A673 (cell line): ENCODE data around the gene STAP1. TPM values are rescaled to one million over a fixed set of nuclear protein-coding genes. Genes with fewer than 3 reads are reported as not detected.
"Not testable (repeated sequence)": the region's sequence is repeated elsewhere in the genome, so short reads cannot be mapped to it uniquely, and the experiment has no call there.

Experiments
- BruUV-seq: library from RNA; stranded (reverse); fragments of 400-500 nt; replicated peaks from 2 replicates; lab custom pipeline; 2021; lab: Mats Ljungman, UMichigan
- CTCF ChIA-PET: fragments of 300-600 bp; sonication (Branson Sonifier 250); formaldehyde crosslinking; loops from one replicate; lab custom pipeline; 2022; ENCODE audit warnings: antibody characterized with exemption; lab: Charles Lee
- POLR2A ChIA-PET: fragments of 300-600 bp; sonication (Branson Sonifier 250); formaldehyde crosslinking; loops from one replicate; lab custom pipeline; 2022; ENCODE audit warnings: antibody characterized with exemption; ENCODE audit not compliant: low non-redundant PET; lab: Charles Lee
- DNase-seq: peaks from one replicate; pipeline ENCODE4 v3.0.0-alpha.2; 2015; ENCODE audit warnings: low spot score
- H3K27ac ChIP-seq: fragments of 200-600 bp; sonication (generic); 2 replicates; pipeline ENCODE4 v1.5.1; 2016; ENCODE audit warnings: mixed run types, low read depth, mild to moderate bottlenecking, mixed read lengths, antibody characterized with exemption, low read length; ENCODE audit not compliant: poor library complexity, severe bottlenecking
- H3K27me3 ChIP-seq: fragments of 200-600 bp; sonication (generic); replicated peaks from 2 replicates; pipeline ENCODE4 v1.6.1; 2017; ENCODE audit warnings: mixed run types, low read depth, mild to moderate bottlenecking, mixed read lengths, antibody characterized with exemption, low read length; ENCODE audit not compliant: insufficient read depth, poor library complexity
- H3K36me3 ChIP-seq: fragments of 200-600 bp; sonication (generic); 2 replicates; pipeline ENCODE4 v1.6.1; 2016; ENCODE audit warnings: mixed run types, mild to moderate bottlenecking, mixed read lengths, antibody characterized with exemption, low read length; ENCODE audit not compliant: insufficient read depth, poor library complexity, severe bottlenecking
- H3K4me1 ChIP-seq: fragments of 200-600 bp; sonication (generic); 2 replicates; pipeline ENCODE4 v1.6.1; 2017; ENCODE audit warnings: mixed run types, mild to moderate bottlenecking, mixed read lengths, antibody characterized with exemption, low read length; ENCODE audit not compliant: insufficient read depth, poor library complexity, severe bottlenecking
- H3K4me3 ChIP-seq: fragments of 200-600 bp; sonication (generic); 2 replicates; pipeline ENCODE4 v1.5.1; 2016; ENCODE audit warnings: low read depth, mixed run types, mild to moderate bottlenecking, mixed read lengths, low read length; ENCODE audit not compliant: poor library complexity, severe bottlenecking
- H3K9me3 ChIP-seq: fragments of 200-600 bp; sonication (generic); 2 replicates; pipeline ENCODE4 v1.6.1; 2016; ENCODE audit warnings: mixed run types, low read depth, mild to moderate bottlenecking, mixed read lengths, antibody characterized with exemption, low read length; ENCODE audit not compliant: poor library complexity, severe bottlenecking
- CTCF ChIP-seq: fragments of 300-800, 200-600 bp; sonication (generic); conservative IDR thresholded peaks from 2 replicates; pipeline ENCODE4 v1.5.1; 2017; ENCODE audit warnings: low read depth, mild to moderate bottlenecking, antibody characterized with exemption, low read length, moderate library complexity, mixed read lengths
- EZH2 ChIP-seq: fragments of 200-600 bp; sonication (generic); IDR thresholded peaks from 2 replicates; pipeline ENCODE4 v1.6.1; 2017; ENCODE audit warnings: borderline replicate concordance, low read depth, mild to moderate bottlenecking, mixed read lengths, antibody characterized with exemption, low read length; ENCODE audit not compliant: poor library complexity, severe bottlenecking
- intact Hi-C: fragments of 100-400 bp; cut with micrococcal nuclease; formaldehyde crosslinking; loops from one replicate; pipeline ENCODE4 v1.10.0; 2022; ENCODE audit not compliant: unreplicated experiment
- total RNA-seq: library from RNA; stranded (reverse); gene quantifications from 2 replicates; pipeline ENCODE4 v1.2.3, GENCODE V29; 2021

Gene STAP1
- total RNA-seq, 1 experiment from 2014 or later, result not detected

GRCh38 chr4:67550451-67550850 is 8.1 kb upstream of the STAP1 start:
- intact Hi-C loops, result loop anchor here (10.0 kb wide), 1 partner anchor 624 kb away; no protein-coding TSS in a partner anchor
- Histone ChIP-seq H3K4me3 (no peak overlapping the region), H3K4me1 (no peaks in the 10 kb centered on the region), H3K27me3 (no peaks in the 10 kb centered on the region), H3K36me3 (no peaks in the 10 kb centered on the region), H3K27ac (no peak overlapping the region), H3K9me3 (no peaks in the 10 kb centered on the region)
- no TSS peak for BruUV-seq
- ChIA-PET POLR2A (no interaction called here), CTCF (no interaction called here)
- no peak for TF ChIP-seq CTCF
- TF ChIP-seq EZH2, result no peak
- DNase-seq, result no peak

GRCh38 chr4:67550857-67551256 is 7.7 kb upstream of the STAP1 start:
- POLR2A ChIA-PET, result no interaction called here
- intact Hi-C loops, result loop anchor here (10.0 kb wide), 1 partner anchor 624 kb away; no protein-coding TSS in a partner anchor
- no peak for TF ChIP-seq CTCF
- no peak for TF ChIP-seq EZH2
- Histone ChIP-seq H3K27ac (no peak overlapping the region), H3K36me3 (no peaks in the 10 kb centered on the region), H3K4me3 (no peak overlapping the region), H3K9me3 (no peaks in the 10 kb centered on the region), H3K27me3 (no peaks in the 10 kb centered on the region), H3K4me1 (no peaks in the 10 kb centered on the region)
- no peak for DNase-seq
- no TSS peak for BruUV-seq
- CTCF ChIA-PET, result no interaction called here

GRCh38 chr4:67552146-67552792 is 6.3 kb upstream of the STAP1 start:
- DNase-seq, POLR2A ChIA-PET, H3K4me3 ChIP-seq, H3K27me3 ChIP-seq, H3K27ac ChIP-seq, H3K36me3 ChIP-seq, H3K4me1 ChIP-seq, BruUV-seq, H3K9me3 ChIP-seq, CTCF ChIA-PET: not testable (repeated sequence)
- intact Hi-C loops, result loop anchor here (10.0 kb wide), 1 partner anchor 623 kb away; no protein-coding TSS in a partner anchor

- no peak overlapping the region for H3K27ac ChIP-seq
- TF ChIP-seq EZH2 (no peak), CTCF (no peak)
- DNase-seq, result no peak
- BruUV-seq, result no TSS peak
- ChIA-PET CTCF (no interaction called here), POLR2A (no interaction called here)
- no peak overlapping the region for H3K4me3 ChIP-seq
- intact Hi-C loops, result loop anchor here (10.0 kb wide), 1 partner anchor 621 kb away; no protein-coding TSS in a partner anchor
- no peaks in the 10 kb centered on the region for H3K9me3 ChIP-seq
- no peaks in the 10 kb centered on the region for H3K36me3 ChIP-seq
- H3K4me1 ChIP-seq, result no peaks in the 10 kb centered on the region
- H3K27me3 ChIP-seq, result no peaks in the 10 kb centered on the region
Measured at GRCh38 chr4:67554096-67554495, 4.4 kb upstream of the STAP1 start.
